Measurements from ENCODE around the gene ZNF469.

GRCh38 chr16:88373211-88373610 lies 9.5 kb upstream of the ZNF469 start:
- TF ChIP-seq EP300 (IDR thresholded peaks at IDR 0.05) = no peak
- TF ChIP-seq CTCF (IDR thresholded peaks at IDR 0.05) = no peak
- no peak for TF ChIP-seq POLR2A (IDR thresholded peaks at IDR 0.05)

Measured in suprapubic skin (tissue), 3 donors.